Sigmoid colon (tissue), 3 donors: Measurements from ENCODE around the gene TCF7L2.

Source experiments
- POLR2A ChIP-seq, 2 donors: fragments of 450-650 bp; IDR thresholded peaks; one replicate each; pipeline ENCODE4 v1.6.1; 2016; ENCODE audit warnings: antibody characterized with exemption in 2 of 2, mild to moderate bottlenecking in 2 of 2, moderate library complexity in 2 of 2
- TF ChIP-seq, protein P1 (sequence below), 4 experiments: fragments of 450-650 bp in 3 of 4; fragments of 200-600 bp in 1 of 4; IDR thresholded peaks; one replicate each; pipeline ENCODE4 v1.5.1; 2016 to 2019; ENCODE audit warnings: antibody characterized with exemption in 4 of 4, mild to moderate bottlenecking in 3 of 4, moderate library complexity in 2 of 4

DNA sequence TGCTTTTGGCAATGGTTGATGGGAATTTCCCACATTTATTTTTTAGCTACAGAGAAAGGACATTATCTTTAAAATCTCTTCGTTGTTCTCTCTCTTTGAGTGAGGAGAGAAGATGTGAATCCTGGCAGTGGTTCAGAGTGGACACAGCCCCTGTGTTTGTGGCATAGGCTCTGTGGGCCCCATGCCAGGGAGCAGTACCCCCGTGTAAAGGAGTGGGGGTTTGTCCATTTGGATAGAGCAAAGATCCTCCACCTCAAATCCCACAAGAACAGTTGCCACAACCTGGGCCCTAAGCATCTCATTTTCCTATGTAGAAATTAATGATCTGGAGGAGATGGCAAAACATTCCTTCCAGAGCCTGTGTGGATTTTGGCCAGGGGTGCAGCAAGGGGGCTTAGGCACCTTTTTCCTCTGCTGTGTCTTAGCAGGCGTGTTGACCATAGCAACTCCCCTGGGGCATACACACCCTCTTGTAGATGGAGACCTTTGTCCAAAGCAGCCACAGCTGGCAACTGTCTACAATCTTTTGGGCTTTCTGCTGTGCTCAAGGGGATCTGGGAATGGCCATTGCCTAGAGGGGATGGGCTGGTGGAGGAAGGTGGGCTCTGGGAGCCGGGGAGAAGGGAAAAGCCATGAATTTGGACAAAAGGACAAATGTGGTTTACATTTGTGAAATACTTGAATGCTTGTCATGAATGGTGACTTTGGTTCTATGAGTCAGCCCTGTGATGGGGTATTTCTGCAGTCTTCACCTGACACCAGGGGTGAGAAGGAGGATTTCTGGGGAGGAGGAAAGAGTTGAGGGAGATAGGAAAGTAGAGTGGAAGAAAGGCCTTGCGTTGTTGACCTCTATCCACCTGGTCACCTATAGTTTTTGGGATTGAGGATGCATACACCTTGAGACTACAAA lies 92.0 kb downstream of the TCF7L2 start:
- no peak for TF ChIP-seq POLR2A (IDR thresholded peaks at IDR 0.05)
- TF ChIP-seq, protein P1, sequence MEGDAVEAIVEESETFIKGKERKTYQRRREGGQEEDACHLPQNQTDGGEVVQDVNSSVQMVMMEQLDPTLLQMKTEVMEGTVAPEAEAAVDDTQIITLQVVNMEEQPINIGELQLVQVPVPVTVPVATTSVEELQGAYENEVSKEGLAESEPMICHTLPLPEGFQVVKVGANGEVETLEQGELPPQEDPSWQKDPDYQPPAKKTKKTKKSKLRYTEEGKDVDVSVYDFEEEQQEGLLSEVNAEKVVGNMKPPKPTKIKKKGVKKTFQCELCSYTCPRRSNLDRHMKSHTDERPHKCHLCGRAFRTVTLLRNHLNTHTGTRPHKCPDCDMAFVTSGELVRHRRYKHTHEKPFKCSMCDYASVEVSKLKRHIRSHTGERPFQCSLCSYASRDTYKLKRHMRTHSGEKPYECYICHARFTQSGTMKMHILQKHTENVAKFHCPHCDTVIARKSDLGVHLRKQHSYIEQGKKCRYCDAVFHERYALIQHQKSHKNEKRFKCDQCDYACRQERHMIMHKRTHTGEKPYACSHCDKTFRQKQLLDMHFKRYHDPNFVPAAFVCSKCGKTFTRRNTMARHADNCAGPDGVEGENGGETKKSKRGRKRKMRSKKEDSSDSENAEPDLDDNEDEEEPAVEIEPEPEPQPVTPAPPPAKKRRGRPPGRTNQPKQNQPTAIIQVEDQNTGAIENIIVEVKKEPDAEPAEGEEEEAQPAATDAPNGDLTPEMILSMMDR (IDR thresholded peaks at IDR 0.05): no peak
